ENCODE data around the gene TMEFF1.

DNA sequence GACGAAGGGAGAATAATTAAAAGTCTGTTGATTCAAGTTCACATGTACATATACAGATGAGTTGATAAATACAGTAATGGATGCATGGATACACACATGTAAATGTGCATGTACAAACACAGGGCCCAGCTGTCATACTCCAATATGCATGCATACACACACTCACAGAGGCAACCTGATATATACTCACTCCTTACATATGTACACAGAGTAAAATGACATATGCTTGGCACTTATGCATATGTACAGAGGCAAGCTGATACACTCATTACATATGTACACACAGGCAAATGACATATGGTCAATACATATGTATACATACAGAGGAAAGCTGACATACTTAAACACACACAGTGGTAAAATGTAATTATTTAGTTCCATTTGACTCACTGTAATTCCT lies 7.2 kb upstream of the TMEFF1 start:
- TF ChIP-seq, protein P1, sequence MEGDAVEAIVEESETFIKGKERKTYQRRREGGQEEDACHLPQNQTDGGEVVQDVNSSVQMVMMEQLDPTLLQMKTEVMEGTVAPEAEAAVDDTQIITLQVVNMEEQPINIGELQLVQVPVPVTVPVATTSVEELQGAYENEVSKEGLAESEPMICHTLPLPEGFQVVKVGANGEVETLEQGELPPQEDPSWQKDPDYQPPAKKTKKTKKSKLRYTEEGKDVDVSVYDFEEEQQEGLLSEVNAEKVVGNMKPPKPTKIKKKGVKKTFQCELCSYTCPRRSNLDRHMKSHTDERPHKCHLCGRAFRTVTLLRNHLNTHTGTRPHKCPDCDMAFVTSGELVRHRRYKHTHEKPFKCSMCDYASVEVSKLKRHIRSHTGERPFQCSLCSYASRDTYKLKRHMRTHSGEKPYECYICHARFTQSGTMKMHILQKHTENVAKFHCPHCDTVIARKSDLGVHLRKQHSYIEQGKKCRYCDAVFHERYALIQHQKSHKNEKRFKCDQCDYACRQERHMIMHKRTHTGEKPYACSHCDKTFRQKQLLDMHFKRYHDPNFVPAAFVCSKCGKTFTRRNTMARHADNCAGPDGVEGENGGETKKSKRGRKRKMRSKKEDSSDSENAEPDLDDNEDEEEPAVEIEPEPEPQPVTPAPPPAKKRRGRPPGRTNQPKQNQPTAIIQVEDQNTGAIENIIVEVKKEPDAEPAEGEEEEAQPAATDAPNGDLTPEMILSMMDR (IDR thresholded peaks at IDR 0.05 in 2 of 3, conservative IDR thresholded peaks at IDR 0.05 in 1 of 3; ENCODE audit: borderline replicate concordance in 1 of 3, insufficient read depth in 1 of 3, low read depth in 2 of 3, low read length in 2 of 3) = no peak
- TF ChIP-seq, protein P2, sequence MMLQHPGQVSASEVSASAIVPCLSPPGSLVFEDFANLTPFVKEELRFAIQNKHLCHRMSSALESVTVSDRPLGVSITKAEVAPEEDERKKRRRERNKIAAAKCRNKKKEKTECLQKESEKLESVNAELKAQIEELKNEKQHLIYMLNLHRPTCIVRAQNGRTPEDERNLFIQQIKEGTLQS (IDR thresholded peaks at IDR 0.05) = no peak
- no peak for TF ChIP-seq POLR2A (IDR thresholded peaks at IDR 0.05; ENCODE audit: borderline replicate concordance, extremely low read depth, insufficient read depth, insufficient read length)
- no peak for TF ChIP-seq EZH2phosphoT487 (IDR thresholded peaks at IDR 0.05; ENCODE audit: borderline replicate concordance)

Data from HCT116 (cell line).